HG03095 (cell line): ENCODE results near the gene SPEG.

Experiments
- ATAC-seq: cut with Tn5 transposase; IDR thresholded peaks from one replicate; pipeline ENCODE4 v1.9.1; 2021; ENCODE audit warnings: moderate library complexity; ENCODE audit not compliant: unreplicated experiment

The SPEG gene

DNA sequence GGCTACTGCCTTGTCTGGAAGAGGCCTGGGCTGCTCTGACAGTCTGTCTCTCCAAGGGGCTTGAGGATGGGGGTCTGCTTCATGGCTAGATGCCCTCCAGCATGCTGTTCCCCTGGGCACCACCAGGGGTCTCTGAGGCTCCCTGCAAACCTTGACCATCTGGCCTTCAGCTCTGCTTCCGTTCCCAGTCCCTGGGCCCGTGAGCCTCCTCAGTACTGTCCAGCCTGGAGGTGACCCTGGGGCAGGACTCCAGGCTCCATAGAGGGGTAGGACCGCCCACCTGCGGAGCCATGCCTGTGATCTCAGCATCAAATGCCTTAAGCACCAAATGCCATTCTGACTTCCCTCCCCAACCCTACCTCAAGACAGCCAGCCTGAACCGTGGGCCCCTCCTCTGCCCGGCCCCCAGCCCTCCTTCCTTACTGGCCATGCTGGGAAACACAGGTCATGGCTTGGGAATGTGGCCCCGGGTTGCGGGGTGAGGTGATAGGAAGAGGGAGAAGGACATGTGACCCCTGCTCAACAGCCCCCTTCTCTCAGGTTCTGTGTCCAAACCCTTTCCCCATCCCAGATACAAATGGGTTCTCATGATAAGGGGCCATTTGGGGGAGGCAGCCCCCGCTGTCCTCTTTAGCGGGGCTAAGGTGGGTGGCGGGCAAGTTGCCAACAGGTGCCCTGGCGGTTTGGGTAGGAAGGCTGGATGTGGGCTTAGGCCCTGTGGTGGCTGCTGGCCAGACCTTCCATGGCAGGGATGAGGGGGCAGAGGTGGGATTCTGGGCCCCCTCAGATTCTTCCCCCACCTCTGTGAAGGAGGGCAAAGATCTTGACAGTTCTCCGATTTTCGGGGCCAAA is 25.0 kb downstream of the SPEG start:
- no peak for ATAC-seq

DNA sequence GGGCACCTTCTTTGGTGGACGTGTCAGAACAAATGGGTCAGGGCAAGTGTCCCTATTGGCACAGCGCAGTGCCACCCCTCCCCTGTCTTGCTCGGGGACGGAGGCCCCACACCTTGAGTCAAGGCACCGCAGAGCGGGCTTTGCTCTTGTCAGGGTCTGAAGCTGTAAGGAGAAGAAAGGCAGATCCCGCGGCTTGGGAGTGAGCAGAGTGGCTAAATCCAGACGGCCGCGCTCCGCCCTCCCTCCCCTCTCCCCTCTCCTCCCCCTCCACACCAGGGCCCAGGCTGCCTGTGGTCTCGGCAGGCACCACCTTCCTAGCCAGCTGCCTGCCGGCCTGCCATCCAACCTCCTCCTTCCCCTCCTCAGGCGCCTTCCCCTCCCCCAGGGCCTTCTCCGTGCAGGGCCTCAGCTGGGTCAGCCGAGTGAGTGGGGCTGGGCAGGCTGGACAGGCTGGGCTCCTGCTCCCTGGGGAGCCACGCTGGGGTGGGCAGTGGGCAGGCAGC is 25.8 kb downstream of the SPEG start:
- no peak for ATAC-seq

DNA sequence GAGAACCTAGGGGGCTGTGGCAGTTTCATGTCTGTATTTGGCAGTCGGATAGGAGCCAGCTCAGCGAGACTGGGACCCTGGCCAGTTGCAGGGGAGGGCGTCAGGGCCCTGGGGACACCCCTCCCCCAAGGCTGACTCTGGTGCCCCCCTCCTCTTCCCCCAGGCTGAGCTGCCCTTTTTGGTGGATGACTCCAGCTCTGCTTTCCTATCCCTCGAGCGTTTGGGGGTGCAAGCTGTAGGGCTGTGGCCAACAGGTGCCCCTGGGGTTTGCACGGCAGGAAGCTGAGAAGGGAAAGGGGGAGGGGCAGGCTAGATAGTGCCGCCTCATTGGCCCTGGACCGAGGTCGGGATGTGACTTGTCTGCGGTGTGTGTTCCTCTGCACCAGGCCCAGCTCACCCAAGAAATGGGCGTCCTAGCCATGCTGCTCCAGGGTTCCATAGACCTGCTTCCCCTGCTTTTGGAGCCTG is 26.4 kb downstream of the SPEG start:
- ATAC-seq: no peak

DNA sequence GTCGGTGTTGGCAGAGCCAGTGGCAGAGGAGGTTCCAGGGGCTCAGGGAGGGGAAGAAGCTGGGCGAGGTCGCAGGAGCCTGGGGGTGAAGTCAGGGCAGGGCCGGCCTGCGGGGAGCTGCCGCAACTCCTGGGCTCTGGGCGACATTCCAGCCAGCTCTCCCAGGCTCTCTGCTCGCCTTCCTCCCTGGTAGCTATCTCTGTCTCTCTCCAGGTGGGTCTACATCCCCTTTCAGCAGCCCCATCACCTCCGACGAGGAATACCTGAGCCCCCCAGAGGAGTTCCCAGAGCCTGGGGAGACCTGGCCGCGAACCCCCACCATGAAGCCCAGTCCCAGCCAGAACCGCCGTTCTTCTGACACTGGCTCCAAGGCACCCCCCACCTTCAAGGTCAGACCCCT is 27.0 kb downstream of the SPEG start:
- ATAC-seq: no peak

DNA sequence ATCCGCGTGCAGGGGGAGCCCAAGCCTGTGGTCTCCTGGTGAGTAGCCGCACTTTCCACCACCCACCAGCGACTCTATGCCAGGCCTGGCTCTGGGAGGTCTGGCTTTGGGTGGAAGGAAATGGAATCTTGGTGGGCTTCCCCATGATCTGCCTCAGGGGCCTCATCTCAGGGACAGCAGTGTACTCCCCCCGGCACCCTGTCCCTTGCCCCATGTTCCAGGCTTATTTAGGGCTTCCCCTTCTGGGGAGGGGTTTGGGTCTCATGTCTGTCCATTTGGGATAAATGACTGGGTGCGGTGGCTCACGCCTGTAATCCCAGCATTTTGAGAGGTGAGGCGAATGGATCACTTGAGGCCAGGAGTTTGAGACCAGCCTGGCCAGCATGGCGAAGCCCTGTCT is 27.7 kb downstream of the SPEG start:
- ATAC-seq: no peak

DNA sequence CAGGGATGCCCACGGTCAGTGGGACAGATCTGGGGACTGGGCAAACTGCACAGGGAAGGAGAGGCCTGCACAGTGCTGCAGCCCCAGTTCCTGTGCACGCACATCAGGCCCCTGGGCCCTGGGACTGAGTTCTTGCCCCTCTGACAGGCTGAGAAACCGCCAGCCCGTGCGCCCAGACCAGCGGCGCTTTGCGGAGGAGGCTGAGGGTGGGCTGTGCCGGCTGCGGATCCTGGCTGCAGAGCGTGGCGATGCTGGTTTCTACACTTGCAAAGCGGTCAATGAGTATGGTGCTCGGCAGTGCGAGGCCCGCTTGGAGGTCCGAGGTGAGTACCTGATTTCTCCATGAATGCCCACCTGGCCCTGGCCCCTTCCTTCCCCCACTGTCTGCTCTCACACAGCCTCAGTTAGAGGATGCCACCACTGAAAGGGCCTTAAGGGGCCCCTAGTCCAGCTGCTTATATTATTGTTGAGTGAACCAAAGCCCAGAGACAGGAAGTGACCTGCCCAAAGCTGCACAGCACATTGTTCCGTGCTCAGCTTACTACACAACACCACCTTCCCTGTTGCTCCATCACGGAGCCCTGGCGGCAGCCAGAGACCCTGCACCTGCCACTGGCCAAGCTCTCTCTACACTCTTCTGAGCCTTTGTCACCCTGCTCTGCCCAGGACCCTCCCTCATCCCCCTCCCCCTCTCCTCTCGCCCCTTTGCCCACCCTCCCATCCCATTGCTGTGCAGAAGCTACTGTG is 29.8 kb downstream of the SPEG start:
- no peak for ATAC-seq

DNA sequence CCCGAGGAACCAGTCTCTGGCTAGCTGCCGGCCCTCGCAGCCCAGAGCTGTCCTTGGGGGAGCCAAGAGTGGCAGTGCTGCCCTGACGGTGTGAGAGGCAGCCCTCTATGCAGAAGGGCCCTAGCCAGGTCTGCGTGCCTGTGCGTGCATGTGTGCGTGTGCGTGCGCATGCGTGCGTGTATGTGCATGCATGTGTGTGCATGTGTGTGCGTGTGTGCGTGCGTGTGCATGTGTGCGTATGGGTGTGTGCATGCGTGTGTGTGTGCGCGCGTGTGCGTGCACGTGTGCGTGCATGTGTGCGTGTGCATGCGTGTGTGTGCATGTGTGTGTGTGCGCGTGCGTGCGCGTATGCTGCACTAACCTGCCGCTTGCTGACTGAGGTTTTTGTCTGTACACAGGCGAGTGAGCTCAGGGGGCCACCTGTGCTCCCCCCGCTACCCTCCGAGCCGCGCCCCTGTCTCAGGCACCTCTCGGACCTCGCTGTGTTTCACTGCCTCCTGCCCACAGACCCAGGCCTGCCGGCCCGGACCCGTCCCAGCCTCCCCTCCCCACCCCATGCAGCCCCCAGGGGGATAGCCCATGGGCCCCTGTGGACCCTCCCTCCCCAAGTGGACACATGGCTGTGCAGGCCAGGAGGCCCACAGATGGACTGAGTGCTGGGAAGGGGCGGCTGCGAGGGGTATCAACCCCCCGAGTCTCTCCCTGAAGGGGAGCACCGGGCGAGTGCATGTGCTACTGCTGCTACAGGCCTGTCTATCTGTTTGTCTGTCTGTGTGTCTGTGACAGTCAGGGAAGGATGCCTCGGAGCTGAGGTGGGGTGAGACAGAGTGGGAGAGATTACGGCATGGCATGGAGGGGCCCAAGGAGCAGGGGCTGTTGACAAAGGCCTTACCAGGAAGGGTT is 31.3 kb downstream of the SPEG start:
- ATAC-seq: no peak

DNA sequence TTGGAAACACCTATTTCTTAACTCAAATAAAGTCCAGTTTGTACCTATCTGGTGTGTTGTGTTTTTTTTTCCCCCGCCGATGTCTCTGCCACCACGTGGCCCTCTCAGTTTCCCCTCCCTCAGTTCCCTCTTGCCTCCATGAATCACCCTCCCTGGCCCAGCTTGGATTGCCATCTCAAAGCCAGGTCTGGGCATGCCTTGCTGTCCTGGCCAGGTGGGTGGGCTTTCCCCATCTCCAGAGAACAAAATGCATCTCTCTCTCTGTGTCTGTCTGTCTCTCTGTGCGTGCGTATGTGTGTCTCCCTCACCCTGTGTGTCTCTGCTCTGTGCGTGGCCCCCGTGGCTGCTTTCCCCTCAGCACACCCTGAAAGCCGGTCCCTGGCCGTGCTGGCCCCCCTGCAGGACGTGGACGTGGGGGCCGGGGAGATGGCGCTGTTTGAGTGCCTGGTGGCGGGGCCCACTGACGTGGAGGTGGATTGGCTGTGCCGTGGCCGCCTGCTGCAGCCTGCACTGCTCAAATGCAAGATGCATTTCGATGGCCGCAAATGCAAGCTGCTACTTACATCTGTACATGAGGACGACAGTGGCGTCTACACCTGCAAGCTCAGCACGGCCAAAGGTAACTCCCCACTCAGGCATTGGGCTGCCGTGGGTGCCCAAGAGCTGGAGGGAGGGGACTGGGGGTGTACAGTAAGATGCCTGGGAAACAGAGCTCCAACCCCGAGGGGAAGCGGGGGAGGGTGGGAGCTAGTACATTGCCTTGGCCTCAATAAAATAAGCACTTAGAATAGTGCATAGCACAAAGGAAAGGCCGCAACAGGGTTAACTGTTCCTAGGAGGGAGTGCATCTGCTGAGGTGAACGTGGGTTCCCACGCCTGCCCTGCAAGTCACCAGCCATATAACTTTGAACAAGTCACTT is 32.4 kb downstream of the SPEG start:
- no peak for ATAC-seq

DNA sequence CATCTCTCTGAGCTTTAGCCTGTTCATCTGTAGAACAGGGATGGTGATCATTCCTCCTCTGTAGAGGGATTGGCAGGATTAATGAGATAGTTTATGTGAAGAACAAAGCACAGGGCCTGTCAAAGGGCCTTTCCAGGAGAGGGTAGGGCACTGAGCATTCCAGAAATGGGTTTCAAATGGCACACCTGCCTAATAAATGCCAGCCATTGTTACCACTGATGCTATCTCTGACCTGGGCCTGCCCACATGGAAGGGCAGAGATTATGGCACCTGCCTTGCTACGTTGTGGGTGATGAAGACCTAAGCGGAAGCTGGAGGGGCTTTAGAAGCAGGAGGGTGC is 33.1 kb downstream of the SPEG start:
- ATAC-seq: no peak

DNA sequence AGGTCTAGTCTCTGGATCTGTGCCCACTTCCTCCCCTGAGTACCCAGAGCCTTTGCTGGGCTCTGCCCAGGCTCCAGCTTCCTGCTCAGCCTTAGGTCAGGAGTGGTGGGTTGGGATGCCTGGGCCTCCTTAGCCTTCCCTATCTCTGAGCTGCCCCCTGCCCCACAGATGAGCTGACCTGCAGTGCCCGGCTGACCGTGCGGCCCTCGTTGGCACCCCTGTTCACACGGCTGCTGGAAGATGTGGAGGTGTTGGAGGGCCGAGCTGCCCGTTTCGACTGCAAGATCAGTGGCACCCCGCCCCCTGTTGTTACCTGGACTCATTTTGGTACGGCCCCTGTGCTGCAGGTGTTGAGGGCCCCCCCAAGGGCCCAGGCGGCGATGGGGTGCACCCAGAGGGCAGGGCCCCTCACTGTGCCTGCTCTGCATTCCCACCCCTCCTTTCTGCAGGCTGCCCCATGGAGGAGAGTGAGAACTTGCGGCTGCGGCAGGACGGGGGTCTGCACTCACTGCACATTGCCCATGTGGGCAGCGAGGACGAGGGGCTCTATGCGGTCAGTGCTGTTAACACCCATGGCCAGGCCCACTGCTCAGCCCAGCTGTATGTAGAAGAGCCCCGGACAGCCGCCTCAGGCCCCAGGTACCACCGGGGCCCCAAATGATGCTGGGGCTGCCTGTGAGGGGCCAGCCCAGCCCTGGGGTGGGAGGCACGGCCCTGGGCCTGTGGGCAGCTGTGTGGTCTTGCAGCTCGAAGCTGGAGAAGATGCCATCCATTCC is 34.0 kb downstream of the SPEG start:
- ATAC-seq: no peak

DNA sequence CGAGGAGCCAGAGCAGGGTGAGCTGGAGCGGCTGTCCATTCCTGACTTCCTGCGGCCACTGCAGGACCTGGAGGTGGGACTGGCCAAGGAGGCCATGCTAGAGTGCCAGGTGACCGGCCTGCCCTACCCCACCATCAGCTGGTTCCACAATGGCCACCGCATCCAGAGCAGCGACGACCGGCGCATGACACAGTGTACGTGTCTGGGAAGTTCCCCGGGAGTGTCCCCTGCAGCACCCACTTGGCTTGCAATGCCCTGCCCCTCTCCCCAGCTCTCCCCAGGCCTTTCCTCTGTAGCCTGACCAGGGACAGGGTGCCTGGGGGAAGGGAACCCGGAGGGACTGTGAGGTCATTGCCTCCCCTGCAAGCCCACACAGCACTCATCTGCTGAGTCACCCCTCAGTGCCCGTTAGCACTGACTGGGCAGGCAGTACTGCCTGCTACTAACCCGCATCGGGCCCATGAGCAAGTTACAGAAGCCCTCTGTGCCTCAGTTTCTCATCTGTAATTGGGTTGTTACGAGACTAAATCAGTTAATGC is 34.6 kb downstream of the SPEG start:
- no peak for ATAC-seq

DNA sequence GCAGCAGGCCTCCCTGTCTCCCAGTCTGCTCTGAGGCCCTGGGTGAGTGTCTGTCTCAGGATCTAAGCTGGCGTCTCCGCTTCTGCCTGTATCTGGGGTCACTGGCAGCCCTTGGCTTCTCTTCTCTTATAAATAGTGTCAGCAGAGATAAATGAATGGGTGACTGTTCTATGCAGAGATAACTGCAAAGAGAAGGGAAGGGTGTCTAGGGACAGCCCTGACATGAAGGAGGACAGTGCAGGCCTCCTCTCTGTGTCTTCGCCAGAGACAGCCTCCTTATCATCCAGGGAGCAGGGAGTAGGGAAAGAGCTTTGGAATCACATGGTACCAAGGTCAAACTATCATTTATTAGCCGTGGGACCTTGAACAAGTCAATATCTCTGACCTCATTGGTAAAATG is 35.8 kb downstream of the SPEG start:
- ATAC-seq: no peak

DNA sequence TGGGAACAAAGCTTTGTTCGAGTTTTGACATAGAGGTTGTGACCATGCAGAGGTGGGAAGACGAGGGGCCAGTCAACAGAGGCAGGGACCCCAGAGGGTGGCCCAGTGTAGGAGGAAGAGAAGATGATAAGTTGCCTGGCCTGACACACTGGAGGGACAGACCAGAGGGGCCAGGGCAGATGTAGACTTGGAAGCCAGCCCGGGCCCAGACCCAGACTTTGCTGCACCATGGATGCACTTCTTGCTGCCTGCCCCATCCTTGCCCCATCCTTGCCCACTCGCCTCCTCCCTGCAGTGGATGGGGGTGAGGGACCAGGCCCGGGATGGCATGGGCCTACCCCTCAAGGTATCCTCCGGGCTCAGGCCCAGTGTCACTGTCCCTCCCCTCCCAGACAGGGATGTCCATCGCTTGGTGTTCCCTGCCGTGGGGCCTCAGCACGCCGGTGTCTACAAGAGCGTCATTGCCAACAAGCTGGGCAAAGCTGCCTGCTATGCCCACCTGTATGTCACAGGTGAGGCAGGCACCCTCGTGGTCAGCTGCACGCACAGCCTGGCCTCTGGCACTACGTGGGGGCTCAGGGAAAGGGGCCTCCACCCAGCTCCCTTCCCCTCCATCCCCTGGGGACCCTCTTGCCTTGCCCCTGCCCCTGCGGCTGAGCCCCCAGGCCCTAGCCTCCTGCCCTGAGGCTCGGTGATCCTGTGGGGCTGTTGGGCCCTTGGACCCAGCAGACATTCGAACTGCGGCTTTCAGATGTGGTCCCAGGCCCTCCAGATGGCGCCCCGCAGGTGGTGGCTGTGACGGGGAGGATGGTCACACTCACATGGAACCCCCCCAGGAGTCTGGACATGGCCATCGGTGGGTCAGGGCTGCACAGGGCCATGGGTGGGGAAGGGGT is 37.1 kb downstream of the SPEG start:
- ATAC-seq: no peak

DNA sequence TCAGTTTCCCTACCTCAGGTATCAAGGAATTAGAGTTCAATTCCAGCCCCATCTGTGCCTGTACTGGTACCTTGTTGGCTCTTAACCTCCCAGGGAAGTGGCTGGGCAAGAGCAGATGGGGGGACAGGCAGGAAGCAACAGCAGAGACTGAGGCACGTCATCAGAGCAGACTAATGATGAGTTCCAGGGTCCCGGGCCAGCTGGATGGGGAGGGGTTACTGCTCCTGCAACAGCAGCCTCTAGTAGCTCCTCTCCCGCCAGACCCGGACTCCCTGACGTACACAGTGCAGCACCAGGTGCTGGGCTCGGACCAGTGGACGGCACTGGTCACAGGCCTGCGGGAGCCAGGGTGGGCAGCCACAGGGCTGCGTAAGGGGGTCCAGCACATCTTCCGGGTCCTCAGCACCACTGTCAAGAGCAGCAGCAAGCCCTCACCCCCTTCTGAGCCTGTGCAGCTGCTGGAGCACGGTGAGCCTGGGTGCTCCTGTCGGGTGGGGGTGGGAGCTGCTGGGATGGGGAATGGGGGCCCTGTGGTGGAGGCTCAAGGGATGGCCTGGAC is 38.1 kb downstream of the SPEG start:
- no peak for ATAC-seq

DNA sequence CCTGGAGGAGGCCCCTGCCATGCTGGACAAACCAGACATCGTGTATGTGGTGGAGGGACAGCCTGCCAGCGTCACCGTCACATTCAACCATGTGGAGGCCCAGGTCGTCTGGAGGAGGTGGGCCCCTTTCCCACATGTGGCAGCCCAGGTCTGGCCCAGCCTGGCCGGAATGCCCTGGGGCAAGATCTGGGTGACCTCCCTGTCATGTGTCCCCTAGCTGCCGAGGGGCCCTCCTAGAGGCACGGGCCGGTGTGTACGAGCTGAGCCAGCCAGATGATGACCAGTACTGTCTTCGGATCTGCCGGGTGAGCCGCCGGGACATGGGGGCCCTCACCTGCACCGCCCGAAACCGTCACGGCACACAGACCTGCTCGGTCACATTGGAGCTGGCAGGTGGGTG is 38.9 kb downstream of the SPEG start:
- ATAC-seq: no peak

DNA sequence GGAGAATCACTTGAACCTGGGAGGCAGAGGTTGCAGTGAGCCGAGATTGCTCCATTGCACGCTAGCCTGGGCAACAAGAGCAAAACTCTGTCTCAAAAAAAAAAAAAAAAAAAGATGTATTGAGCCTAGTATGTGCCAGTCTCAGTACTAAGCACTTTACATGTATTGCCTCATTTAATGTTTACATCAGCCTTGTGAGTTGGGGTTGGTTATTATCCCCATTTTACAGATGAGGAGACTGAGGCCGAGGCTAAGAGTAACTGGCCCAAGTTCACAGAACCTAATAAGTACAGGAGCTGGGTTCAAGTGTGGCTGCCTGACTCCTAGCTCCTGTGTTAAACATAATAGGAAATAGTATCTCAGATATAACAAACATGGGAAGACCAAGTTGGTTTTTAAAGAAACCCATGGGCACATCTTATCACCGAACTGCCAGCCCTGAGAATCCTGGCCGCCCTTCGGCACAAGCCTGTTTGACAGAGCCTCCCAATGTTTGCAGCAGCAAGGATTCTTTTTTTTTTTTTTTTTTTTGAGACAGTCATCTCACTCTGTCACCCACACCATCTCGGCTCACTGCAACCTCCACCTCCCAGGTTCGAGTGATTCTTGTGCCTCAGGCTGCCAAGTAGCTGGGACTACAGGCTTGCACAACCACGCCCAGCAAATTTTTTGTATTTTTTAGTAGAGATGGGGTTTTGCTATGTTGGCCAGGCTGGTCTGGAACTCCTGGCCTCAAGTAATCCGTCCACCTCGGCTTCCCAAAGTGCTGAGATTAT is 39.8 kb downstream of the SPEG start:
- ATAC-seq: no peak

DNA sequence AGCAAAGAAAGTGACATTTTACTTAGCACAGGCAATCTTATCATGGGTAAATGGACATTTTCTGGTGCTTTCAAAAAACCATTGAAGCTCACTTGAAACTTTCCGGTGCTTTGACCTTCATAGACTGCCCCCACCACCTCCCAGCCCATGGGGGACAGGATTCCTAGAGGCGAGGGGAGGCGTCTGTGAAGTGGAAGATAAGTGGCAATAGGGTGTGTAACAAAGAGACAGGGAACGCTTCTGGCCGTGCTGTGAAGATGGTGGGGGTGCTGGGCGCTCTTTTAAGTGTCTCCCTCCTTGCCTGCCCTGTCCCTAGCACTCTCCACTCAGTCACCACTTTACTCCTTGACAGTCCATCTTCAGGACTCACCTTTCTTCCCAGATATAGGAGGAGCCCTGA is 40.6 kb downstream of the SPEG start:
- no peak for ATAC-seq
